A549 (cell line): ENCODE measurements around the gene SLC22A23. TPM values are rescaled to one million over a fixed set of nuclear protein-coding genes. Genes with fewer than 3 reads are reported as not detected.

Experiments used
- ATAC-seq, 2 experiments: fragments of 200-7000 bp in 1 of 2; fragments of >200 bp in 1 of 2; cut with Nextera tagmentation in 1 of 2; cut with Tn5 transposase in 1 of 2; 3 replicates each; pipeline versions ENCODE4 v1.8.0 to v1.9.1; 2018 to 2020; ENCODE audit warnings: mild to moderate bottlenecking in 1 of 2, moderate library complexity in 1 of 2
- CTCF ChIA-PET: fragments of 300-600 bp; sonication (Branson Sonifier 250); formaldehyde crosslinking; extraction: SDS; loops from one replicate; lab custom pipeline; 2021; ENCODE audit warnings: antibody characterized with exemption, inconsistent platforms; lab: Yijun Ruan, JAX
- POLR2A ChIA-PET: fragments of 350-600 bp; formaldehyde crosslinking; extraction: SDS; loops from one replicate; lab custom pipeline; 2021; ENCODE audit warnings: antibody characterized with exemption, inconsistent platforms; lab: Yijun Ruan, JAX
- DNase-seq, 2 experiments: peaks; one replicate each; pipeline versions ENCODE4 v3.0.0 to v3.0.0-alpha.2; 2011 to 2016; ENCODE audit warnings: low read depth in 1 of 2, low spot score in 1 of 2
- FAIRE-seq: peaks from 2 replicates; lab custom pipeline; 2011; peaks lifted over from hg19 to GRCh38; lab: Jason Lieb, UNC
- H3K27ac ChIP-seq, 2 experiments: fragments of >200 bp; sonication (Bioruptor Twin); formaldehyde crosslinking; 3 replicates each; pipeline ENCODE4 v1.5.1; 2016 to 2017
- H3K4me1 ChIP-seq: fragments of >200 bp; sonication (Bioruptor Twin); formaldehyde crosslinking; 3 replicates; pipeline ENCODE4 v1.6.1; 2016
- H3K4me2 ChIP-seq: fragments of >200 bp; sonication (Bioruptor Twin); formaldehyde crosslinking; 3 replicates; pipeline ENCODE4 v1.6.1; 2016
- H3K4me3 ChIP-seq: fragments of >200 bp; sonication (Bioruptor Twin); formaldehyde crosslinking; 3 replicates; pipeline ENCODE4 v1.5.1; 2016
- H3K9me3 ChIP-seq: fragments of >200 bp; sonication (Bioruptor Twin); formaldehyde crosslinking; 3 replicates; pipeline ENCODE4 v1.6.1; 2016
- CHD4 ChIP-seq: fragments of 200-600 bp; sonication (generic); IDR thresholded peaks from 2 replicates; pipeline ENCODE4 v1.6.1; 2016; ENCODE audit warnings: antibody characterized with exemption, mild to moderate bottlenecking, borderline replicate concordance
- ESRRA ChIP-seq: fragments of 150-350 bp; IDR thresholded peaks from 2 replicates; pipeline ENCODE4 v1.6.1; 2014; ENCODE audit warnings: mild to moderate bottlenecking, low read length, borderline replicate concordance
- FOSB ChIP-seq: fragments of 250-450 bp; sonication (Bioruptor Pico); IDR thresholded peaks from 2 replicates; pipeline ENCODE4 v1.5.0; 2020; ENCODE audit warnings: mild to moderate bottlenecking, moderate library complexity
- FOXS1 ChIP-seq: fragments of 250-450 bp; sonication (Bioruptor Pico); IDR thresholded peaks from 2 replicates; pipeline ENCODE4 v1.5.0; 2020; ENCODE audit warnings: mild to moderate bottlenecking, moderate library complexity
- HDAC2 ChIP-seq: fragments of 200-600 bp; sonication (generic); IDR thresholded peaks from 2 replicates; pipeline ENCODE4 v1.6.1; 2016
- HOXA7 ChIP-seq: fragments of 250-450 bp; sonication (Bioruptor Pico); IDR thresholded peaks from 2 replicates; pipeline ENCODE4 v1.5.0; 2020; ENCODE audit warnings: mild to moderate bottlenecking, moderate library complexity
- MAZ ChIP-seq: fragments of 150-350 bp; IDR thresholded peaks from 2 replicates; pipeline ENCODE4 v1.6.1; 2014; ENCODE audit warnings: antibody characterized with exemption, low read depth, low read length, borderline replicate concordance
- MYC ChIP-seq: IDR thresholded peaks from 2 replicates; pipeline ENCODE4 v1.6.1; 2012; ENCODE audit warnings: mild to moderate bottlenecking, inconsistent platforms, low read length, improper control_type of control experiment, borderline replicate concordance
- POLR2A ChIP-seq: IDR thresholded peaks from 2 replicates; pipeline ENCODE4 v1.6.1; 2012; ENCODE audit warnings: mild to moderate bottlenecking, low read length
- RARB ChIP-seq: fragments of 250-450 bp; sonication (Bioruptor Pico); IDR thresholded peaks from 2 replicates; pipeline ENCODE4 v1.8.0; 2021; ENCODE audit warnings: mild to moderate bottlenecking, moderate library complexity
- TFCP2L1 ChIP-seq: fragments of 250-450 bp; sonication (Bioruptor Pico); IDR thresholded peaks from 2 replicates; pipeline ENCODE4 v1.5.0; 2021; ENCODE audit warnings: mild to moderate bottlenecking
- ZFP36 ChIP-seq: fragments of 450-650 bp; IDR thresholded peaks from 2 replicates; pipeline ENCODE4 v1.6.1; 2014; ENCODE audit warnings: borderline replicate concordance; ENCODE audit not compliant: partially characterized antibody
- WGBS: methylation state at CpG from one replicate; pipeline ENCODE4 v1.1.6; 2017; ENCODE audit errors: missing lambda C conversion rate; 5-methylcytosine and 5-hydroxymethylcytosine counted together
- polyA plus RNA-seq, 4 experiments: library from polyadenylated mRNA; depleted of rRNA in 3 of 4; stranded (reverse); fragments of >200 nt; fragmentation: RNase III in 1 of 4; extraction: RNeasy Plus Mini Kit Qiagen cat#74134 plus additional on column Dnase treatment in 1 of 4; gene quantifications; 2 replicates in 3 of 4; 3 replicates in 1 of 4; pipeline ENCODE4 v1.2.3, GENCODE V29; 2011 to 2017
- TF ChIP-seq, protein P1 (sequence below): fragments of 200-600 bp; sonication (generic); IDR thresholded peaks from 2 replicates; pipeline ENCODE4 v1.6.1; 2016; ENCODE audit warnings: antibody characterized with exemption, mild to moderate bottlenecking, moderate library complexity
- TF ChIP-seq, protein P2 (sequence below): fragments of >200 bp; sonication (Bioruptor Twin); formaldehyde crosslinking; IDR thresholded peaks from 3 replicates; pipeline ENCODE4 v1.5.1; 2016
- TF ChIP-seq, protein P3 (sequence below): fragments of >200 bp; sonication (Bioruptor Twin); formaldehyde crosslinking; IDR thresholded peaks from 3 replicates; pipeline ENCODE4 v1.6.1; 2016

SLC22A23 gene
- polyA plus RNA-seq, 2 of the 4 experiments (the other 2 are of a cell fraction): 4.4 to 6.2 TPM

DNA sequence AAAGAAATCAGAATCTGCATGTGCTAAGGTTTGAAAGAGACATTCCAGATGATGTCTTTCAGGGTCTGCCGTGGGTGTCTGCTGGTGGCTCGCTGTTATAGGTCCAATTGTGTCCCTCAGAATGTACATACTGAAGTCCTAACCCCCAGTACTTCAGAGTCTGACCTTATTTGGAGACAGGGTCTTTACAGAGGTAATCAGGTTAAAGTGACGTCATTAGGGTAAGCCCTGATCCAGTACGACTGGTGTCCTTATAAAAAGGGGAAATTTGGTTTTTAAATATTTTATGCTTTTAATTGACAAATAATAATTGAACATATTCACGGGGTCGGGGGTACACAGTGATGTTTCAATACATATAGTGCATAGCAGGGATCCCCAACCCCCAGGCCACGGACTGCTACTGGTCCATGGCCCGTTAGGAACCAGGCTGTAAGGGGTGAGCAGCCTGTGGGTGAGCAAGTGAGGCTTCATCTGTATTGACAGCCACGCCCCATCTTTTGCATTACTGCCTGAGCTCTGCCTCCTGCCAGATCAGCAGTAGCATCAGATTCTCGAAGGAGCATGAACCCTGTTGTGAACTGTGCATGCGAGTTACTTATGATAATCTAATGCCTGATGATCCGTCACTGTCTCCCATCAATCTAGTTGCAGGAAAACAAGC, 33.2 kb upstream of the SLC22A23 start:
- WGBS: 58% methylated on average over 11 of the region's 12 CpGs

DNA sequence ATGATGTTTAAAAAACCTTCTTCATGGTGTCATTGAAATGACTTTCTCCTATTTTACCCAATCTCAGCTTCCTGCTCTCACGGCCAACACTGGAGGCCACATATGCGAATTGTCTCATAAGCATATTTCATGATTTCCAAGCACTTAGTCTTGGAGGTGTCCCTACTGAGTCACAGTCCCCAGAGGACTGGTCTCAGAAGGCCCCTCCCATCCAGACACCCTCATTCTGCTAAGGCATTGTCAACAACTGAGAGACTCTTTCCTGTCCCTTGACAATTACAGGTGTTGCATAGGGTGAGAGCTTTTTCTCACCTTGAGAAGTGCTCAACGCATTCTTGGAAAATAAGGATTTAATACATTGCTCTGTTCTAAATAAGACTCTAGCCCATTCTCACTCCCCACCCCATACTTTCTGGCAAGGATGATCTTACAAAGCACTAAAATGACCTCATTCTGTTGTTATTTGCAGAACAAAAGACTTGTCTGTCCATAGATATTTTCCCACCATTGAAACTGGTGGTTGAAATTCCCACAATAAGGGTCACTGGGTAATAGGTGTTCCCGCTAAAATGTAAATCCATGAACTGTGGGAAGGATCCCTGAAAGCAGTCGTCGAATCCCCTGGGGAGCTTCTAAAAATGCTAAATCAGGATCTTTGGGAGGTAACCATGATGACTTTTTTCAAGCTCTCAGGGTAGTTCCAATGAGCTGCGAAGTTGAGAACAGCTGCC, 32.3 kb upstream of the SLC22A23 start:
- DNase-seq: peak in 1 of 2 experiments; percentile 13
- Histone ChIP-seq H3K4me3 (no peak overlapping the region), H3K9me3 (no peaks in the 10 kb centered on the region), H3K4me2 (no peak overlapping the region), H3K4me1 (no peaks in the 10 kb centered on the region), H3K27ac (no peak overlapping the region)
- TF ChIP-seq MAZ (no peak), FOXS1 (CRISPR knock-in tag) (no peak), HOXA7 (no peak), CHD4 (no peak)
- TF ChIP-seq, protein P1, sequence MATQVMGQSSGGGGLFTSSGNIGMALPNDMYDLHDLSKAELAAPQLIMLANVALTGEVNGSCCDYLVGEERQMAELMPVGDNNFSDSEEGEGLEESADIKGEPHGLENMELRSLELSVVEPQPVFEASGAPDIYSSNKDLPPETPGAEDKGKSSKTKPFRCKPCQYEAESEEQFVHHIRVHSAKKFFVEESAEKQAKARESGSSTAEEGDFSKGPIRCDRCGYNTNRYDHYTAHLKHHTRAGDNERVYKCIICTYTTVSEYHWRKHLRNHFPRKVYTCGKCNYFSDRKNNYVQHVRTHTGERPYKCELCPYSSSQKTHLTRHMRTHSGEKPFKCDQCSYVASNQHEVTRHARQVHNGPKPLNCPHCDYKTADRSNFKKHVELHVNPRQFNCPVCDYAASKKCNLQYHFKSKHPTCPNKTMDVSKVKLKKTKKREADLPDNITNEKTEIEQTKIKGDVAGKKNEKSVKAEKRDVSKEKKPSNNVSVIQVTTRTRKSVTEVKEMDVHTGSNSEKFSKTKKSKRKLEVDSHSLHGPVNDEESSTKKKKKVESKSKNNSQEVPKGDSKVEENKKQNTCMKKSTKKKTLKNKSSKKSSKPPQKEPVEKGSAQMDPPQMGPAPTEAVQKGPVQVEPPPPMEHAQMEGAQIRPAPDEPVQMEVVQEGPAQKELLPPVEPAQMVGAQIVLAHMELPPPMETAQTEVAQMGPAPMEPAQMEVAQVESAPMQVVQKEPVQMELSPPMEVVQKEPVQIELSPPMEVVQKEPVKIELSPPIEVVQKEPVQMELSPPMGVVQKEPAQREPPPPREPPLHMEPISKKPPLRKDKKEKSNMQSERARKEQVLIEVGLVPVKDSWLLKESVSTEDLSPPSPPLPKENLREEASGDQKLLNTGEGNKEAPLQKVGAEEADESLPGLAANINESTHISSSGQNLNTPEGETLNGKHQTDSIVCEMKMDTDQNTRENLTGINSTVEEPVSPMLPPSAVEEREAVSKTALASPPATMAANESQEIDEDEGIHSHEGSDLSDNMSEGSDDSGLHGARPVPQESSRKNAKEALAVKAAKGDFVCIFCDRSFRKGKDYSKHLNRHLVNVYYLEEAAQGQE: no peak
- TF ChIP-seq, protein P2, sequence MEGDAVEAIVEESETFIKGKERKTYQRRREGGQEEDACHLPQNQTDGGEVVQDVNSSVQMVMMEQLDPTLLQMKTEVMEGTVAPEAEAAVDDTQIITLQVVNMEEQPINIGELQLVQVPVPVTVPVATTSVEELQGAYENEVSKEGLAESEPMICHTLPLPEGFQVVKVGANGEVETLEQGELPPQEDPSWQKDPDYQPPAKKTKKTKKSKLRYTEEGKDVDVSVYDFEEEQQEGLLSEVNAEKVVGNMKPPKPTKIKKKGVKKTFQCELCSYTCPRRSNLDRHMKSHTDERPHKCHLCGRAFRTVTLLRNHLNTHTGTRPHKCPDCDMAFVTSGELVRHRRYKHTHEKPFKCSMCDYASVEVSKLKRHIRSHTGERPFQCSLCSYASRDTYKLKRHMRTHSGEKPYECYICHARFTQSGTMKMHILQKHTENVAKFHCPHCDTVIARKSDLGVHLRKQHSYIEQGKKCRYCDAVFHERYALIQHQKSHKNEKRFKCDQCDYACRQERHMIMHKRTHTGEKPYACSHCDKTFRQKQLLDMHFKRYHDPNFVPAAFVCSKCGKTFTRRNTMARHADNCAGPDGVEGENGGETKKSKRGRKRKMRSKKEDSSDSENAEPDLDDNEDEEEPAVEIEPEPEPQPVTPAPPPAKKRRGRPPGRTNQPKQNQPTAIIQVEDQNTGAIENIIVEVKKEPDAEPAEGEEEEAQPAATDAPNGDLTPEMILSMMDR: no peak
- WGBS: 83% methylated on average over 7 of the region's 7 CpGs
- POLR2A ChIA-PET: no interaction called here
- no peak for FAIRE-seq
- CTCF ChIA-PET: interaction anchor here (0.8 kb wide), 1 partner anchor 9 kb away, joined by 3 read pairs; no protein-coding TSS in a partner anchor
- ATAC-seq: no peak

More for the DNA sequence above, 33.2 kb upstream of the SLC22A23 start:
- Histone ChIP-seq H3K4me1 (no peaks in the 10 kb centered on the region), H3K4me2 (no peak overlapping the region), H3K9me3 (no peaks in the 10 kb centered on the region), H3K4me3 (no peak overlapping the region), H3K27ac (no peak overlapping the region)
- ATAC-seq (no peak), FAIRE-seq (no peak), DNase-seq (no peak)
- no peak for TF ChIP-seq ZFP36
- POLR2A ChIA-PET: no interaction called here
- CTCF ChIA-PET: no interaction called here

DNA sequence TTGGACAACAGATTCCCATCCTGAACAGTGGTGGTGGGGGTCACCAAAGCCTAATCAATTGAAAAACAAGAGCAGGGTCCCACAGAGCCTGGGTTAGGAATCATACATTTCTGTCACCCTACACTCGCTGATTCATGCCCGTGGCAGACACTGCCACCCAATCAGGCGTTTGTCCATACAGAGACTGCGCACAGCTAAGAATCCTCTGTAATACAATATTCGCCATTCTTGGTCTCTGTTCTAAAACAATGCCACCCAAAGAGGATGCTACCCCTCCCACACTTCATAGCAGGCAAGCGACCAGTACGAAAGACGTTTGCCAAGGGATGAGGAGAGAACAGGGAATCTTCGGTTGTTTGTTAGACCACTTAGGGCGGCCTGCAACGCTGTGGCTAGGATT, 28.1 kb upstream of the SLC22A23 start:
- TF ChIP-seq, protein P3, sequence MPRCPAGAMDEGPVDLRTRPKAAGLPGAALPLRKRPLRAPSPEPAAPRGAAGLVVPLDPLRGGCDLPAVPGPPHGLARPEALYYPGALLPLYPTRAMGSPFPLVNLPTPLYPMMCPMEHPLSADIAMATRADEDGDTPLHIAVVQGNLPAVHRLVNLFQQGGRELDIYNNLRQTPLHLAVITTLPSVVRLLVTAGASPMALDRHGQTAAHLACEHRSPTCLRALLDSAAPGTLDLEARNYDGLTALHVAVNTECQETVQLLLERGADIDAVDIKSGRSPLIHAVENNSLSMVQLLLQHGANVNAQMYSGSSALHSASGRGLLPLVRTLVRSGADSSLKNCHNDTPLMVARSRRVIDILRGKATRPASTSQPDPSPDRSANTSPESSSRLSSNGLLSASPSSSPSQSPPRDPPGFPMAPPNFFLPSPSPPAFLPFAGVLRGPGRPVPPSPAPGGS: no peak
- no peak for TF ChIP-seq MYC
- no peak for TF ChIP-seq TFCP2L1
- TF ChIP-seq, protein P1: no peak
- TF ChIP-seq POLR2A: no peak
- TF ChIP-seq, protein P2: no peak
- no peak for TF ChIP-seq RARB
- TF ChIP-seq ESRRA: no peak
- TF ChIP-seq FOSB (CRISPR knock-in tag): no peak
- TF ChIP-seq HDAC2: no peak
- peaks cover 4% of the 10 kb centered on the region; the same call in 2 of the 3 replicates for H3K9me3 ChIP-seq
- no peak overlapping the region for H3K4me2 ChIP-seq
- ATAC-seq: no peak
- H3K27ac ChIP-seq: no peak overlapping the region
- WGBS: 80% methylated on average over 11 of the region's 11 CpGs
- H3K4me3 ChIP-seq: no peak overlapping the region
- FAIRE-seq: no peak
- no peak for DNase-seq
- H3K4me1 ChIP-seq: no peaks in the 10 kb centered on the region
- CTCF ChIA-PET: no interaction called here
- POLR2A ChIA-PET: no interaction called here
